Jurkat, Clone E6-1 (cell line): ENCODE results near the gene NHSL2.
"Not testable (repeated sequence)": the region's sequence is repeated elsewhere in the genome, so short reads cannot be mapped to it uniquely, and the experiment has no call there.

Experiments used
- DNase-seq: peaks from one replicate; pipeline ENCODE4 v3.0.0-alpha.2; 2011; ENCODE audit warnings: low read depth, low spot score
- H3K4me3 ChIP-seq: 2 replicates; pipeline ENCODE4 v1.5.1; 2011; ENCODE audit warnings: mild to moderate bottlenecking, low read length, control low read depth, moderate library complexity

Gene NHSL2

DNA sequence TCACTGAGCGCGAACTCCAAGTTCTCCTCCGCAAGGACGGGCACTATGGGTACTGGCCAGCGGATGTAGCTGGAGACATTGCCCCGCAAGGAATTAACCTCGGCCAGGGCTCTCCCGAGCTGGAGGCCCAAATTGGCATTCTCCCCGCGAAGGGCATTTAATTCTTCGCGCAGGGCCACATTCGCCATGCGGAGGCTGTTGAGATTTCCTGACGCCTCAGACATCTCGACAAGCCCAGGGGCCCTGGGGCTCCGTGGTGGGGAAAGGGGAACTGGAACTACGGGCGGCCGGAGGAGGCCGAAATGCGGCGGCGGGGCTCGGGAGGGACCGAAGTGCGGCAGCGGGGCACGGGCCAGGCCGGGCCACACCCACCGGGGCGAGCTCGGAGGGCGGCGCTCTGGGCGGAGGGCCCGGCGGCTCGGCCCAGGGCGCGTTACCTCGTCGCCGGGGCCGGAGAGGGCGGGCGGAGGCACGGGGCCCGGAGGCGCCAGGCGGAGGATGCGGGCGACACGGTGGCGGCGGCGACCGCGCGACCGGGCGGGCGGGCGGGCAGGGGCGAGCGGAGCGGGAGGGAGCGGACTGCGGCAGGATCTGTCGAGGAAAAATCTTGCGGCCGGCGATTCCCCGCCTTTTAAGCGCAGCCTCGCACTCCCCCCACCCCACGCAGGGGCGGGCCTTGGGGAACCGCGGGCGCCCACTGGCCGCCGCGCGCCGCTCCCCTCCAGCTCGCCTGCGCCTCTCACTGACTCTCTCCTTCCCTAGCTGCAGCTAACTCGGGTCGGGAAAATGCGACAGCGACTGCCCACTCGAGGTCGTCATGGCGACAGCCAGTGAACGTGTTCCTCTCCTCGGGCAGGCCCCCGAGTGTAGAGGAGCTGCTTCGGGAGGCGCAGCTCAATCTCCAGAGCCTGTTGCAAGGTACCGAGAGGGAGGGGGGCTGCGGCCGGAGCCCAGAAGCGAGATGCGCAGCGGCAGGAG, 221.0 kb downstream of the NHSL2 start, which contains the start of gene RTL5:
RTL5 (minus strand) TSS at position 599 of the 978 bp plus-strand sequence.
- peak within 1 kb of the TSS; percentile 21 for H3K4me3 ChIP-seq
- DNase-seq: peak; percentile 22

DNA sequence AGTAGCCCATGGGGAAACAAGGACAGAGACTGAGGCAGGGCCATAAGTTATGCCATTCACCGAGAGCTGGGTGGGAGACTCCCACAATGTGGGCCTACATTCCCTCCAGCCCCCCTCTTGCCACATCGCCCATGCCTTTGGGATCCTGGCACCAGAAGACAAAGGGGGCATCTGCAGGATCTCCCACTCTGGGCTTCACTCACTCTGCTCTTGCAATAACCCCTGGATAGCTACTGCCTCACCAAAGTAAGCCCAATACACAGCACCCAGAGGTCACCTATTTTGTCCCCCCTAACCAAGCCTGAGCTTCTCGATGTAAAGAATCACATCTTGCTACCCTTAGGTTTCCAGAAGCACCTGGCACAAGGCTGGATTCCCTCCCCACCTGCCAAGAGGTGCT, 221.8 kb downstream of the NHSL2 start:
- H3K4me3 ChIP-seq: no peak overlapping the region
- no peak for DNase-seq

DNA sequence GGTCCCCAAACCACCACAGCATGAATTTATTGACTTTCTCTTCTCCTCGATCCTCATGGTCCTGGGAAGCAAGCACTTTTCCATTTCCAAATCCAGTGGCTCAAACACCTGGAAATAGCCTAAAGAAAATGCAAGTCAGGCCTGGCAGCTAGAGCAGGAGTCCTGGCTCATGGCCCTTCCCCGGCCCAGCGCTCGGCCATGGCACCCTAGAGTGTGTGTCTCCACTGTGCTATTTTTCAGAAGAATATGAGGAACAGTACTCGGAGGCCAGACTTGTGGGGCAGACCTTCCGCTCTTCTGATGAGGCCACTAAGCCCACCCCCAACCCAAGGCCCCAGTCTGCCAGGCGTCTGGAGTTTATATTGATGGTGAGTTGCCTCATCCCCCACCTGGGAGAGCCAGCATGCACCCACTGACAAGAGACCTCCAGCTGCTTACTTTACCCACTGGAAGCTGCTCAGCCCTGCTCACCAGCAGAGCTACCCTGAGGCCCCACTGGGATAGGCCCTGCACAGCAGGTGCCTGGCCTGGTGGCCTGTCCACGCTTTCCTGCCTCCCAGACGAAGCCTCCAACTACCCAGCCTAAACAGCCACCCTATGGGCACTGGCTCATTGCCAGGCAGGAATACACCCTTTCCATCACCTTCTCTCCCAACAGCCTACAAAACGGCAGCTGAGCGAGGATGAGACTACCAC, 223.4 kb downstream of the NHSL2 start:
- no peak overlapping the region for H3K4me3 ChIP-seq
- no peak for DNase-seq

DNA sequence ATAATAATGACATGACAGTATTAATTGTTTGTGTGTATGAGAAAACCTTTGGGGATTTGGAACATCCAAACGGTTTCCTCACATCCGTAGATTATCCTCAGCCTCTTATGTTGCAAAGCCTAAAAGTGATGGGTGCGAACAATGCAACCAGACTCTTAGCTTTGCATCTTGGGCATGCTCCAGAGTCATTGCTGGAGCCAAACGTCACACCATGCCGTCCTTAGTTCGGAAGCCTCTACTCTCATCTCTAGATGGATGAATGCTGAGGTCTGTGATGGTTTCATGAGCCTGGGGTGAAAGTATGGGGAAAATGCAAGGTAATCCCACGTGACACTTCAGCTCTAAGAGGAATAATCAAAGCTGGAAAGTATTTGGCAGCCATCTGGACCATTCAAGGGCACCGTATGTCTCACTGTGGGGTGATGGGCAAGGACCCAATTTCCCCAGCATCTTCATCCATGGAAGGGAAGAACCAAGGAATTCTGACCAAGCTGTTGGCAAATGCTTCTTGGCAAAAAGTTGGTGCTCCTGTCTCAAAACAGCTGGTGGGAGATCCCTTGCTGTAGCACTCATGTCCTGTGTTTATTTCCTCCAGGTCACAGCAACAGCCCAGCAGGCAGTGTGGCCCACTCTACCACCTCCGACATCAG, 227.3 kb downstream of the NHSL2 start:
- no peak overlapping the region for H3K4me3 ChIP-seq
- DNase-seq: no peak

DNA sequence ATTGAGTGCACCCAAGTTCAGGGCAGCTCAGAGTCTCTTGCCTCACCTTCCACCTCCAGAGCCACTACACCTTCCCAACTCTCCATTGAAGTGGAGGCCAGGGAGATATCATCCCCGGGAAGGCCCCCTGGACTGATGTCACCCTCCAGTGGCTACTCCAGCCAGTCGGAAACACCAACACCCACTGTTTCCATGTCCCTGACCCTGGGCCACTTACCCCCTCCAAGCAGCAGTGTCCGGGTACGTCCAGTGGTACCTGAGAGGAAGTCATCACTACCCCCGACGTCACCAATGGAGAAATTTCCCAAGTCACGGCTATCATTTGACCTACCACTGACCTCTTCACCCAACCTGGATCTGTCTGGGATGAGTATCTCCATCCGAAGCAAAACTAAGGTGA, 228.9 kb downstream of the NHSL2 start:
- H3K4me3 ChIP-seq: no peak overlapping the region
- no peak for DNase-seq

DNA sequence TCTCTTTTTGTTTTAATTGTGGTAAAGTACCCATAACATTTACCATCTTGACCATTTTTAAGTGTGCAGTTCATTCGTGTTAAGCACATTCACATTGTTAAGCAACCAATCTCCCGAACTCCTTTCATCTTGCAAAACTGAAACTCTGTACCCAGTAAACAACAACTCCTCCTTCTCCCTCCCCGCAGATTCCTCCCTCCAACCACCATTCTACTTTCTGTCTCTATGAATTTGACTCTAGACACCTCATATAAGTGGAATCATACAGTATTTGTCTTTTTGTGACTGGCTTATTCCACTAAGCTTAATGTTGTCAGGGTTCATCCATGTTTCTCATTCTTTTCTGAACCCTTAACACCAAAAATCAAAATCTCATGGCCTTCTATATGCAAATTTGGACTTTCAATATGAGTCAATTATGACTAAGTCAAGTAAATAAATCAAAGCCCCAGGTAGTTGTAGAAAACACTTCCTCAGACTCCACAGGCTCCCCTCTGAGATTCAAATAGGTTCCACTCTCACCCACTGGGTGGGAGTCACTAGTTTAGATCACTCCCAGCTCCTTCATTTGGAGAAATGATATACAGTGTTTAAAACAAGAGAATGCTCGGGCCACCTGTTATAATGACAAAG, 230.8 kb downstream of the NHSL2 start:
- no peak overlapping the region for H3K4me3 ChIP-seq
- DNase-seq: no peak

DNA sequence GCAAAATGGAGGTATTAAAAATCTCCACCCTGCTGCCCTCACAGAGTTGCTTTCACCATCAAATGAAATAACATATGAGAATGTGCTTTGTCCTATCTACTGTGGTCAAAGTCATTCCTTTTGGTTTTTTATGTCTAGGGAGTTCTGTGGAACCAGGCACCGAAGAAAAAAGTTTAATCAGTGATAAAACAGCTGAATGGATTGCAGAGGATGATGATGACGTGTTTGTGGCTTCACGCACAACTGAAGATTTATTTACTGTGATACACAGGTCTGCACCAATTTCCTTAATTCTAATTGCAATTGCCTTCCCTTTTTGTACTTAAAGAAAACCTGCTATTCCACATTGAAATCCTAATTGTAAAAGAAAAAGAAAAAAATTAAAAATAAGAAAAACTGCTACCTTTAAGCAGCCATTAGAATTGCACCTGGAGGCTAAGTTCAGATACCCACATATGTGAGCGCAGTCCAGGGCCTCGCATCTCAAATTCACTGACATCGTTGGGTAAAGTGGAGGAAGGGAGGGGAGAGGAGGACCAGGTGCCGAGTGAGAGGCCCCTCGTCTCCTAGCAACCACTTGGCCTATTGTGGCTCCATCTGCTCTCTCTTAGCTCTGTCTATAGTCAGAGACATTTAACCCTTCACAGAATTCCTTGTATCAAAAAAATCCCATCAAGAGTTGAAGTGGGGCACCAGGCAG, 231.6 kb downstream of the NHSL2 start:
- H3K4me3 ChIP-seq: no peak overlapping the region
- DNase-seq: peak; percentile 66

DNA sequence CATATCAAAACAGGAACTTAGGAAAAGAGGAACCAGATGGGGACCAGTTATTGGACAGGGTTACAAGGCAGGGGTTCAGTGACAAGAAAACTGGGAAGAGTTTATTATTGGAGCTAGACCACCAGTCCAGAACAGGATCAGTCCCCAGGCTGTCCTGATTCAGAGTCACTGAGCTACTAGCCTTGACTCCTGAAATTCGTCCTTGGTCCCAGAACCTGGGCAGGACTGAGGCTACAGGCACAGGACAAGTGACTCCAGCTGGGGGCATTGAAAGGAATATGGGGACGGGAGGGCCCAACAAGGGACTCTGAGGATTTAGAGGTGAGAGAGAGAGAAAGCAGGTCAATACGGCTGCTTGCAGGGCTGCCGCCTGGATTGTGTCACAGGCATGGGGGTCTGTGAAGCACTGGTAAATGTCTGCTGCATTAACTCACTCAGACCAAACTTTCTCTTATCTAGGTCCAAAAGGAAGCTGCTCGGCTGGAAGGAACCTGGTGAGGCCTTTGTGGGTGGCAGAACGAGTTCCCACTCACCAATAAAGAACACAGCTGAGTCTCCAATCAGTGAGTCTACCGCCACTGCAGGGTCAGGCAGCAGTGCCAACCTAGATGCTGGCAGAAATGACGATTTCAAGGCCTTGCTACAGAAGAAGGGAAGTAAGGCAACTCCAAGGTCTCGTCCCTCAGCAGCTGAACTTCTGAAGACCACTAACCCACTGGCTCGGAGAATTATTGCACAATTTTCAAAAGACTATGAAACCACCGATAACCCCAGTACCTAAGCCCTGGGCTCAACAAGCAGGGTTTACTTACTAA, 232.4 kb downstream of the NHSL2 start:
- no peak overlapping the region for H3K4me3 ChIP-seq
- DNase-seq: no peak

DNA sequence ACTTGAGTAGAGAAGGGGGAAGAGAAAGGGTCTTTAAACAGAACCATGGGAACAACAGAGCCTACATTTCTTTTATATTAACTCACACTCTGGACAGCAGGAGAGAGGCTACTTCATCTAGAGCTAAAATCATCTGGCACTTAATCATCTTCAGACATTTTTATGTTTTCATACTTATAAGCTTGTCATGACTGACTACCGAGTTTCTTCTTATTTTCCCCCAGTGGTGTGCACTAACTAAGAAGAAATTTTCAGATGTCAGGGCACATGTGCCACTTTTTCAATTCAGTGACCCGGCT, 232.9 kb downstream of the NHSL2 start:
- H3K4me3 ChIP-seq: no peak overlapping the region
- no peak for DNase-seq

DNA sequence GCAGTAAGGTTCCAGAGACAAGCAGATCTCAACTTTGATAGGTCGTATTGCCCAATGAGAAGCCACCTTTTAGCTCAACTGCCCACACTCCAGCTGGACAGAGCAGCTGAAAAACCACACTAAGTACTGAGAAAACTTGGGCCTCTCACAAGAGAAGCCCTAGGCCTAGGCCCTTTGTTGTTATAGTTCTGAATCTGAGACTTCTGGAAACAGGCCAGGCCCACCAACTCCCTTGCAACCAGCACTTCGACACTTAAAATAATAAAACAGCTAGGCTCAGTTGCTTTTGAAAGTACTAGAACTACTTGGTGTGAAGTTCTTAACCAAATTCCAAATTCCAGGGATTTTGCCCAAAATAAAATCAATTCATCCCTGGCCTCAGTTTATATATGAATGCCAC, 234.5 kb downstream of the NHSL2 start:
- DNase-seq: no peak
- H3K4me3 ChIP-seq: no peak overlapping the region

DNA sequence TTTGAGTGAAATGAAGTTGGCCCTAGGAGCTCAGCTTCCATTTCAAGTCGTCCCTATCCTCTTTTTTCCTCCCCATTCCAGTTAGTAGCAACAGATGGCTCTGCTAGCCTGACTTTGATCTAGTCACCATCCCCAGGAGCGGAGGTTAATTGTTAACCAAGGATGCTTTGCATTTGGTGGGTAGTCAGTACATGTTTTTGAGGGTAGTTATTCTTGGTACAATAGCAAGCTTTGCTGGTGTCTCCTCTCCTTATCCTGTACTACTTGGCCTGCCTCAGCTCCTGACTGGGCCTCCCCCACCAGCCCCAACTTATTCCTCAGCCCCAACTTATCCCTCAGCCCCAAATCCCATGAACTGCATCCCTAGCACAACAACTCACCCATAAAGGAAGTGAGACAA, 235.9 kb downstream of the NHSL2 start:
- no peak for DNase-seq
- no peak overlapping the region for H3K4me3 ChIP-seq

DNA sequence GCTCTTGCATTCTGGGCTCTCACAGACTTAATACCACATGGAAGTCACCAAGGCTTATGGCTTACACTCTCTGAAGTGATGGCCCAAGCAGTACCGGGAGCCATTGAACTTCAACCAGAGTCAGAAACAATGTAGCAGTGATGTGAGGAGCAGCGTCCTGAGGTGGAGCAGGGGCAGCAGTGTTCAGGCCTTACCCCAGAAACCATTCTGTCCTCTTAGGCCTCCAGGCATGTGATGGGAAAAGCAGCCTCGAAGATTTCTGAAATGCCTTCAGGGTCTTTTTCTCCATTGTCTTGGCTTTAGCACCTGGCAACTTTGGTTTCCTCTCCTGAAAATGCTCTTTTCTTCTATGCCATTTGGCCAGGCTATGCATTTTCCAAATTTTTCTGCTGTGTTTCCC, 248.1 kb downstream of the NHSL2 start:
- DNase-seq: no peak
- no peak overlapping the region for H3K4me3 ChIP-seq

DNA sequence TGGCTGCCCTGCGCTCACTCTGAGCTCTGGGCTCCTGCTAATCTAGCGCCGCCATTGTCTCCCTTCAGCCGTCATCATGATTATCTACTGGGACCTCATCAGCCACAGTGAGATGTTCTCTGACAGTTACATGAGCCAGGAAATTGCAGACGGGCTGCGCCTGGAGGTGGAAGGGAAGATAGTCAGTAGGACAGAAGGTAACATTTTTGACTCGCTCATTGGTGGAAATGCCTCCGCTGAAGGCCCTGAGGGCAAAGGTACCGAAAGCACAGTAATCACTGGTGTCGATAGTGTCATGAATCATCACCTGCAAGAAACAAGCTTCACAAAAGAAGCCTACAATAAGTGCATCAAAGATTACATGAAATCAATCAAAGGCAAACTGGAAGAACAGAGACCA, 249.1 kb downstream of the NHSL2 start:
- no peak overlapping the region for H3K4me3 ChIP-seq
- DNase-seq: no peak

DNA sequence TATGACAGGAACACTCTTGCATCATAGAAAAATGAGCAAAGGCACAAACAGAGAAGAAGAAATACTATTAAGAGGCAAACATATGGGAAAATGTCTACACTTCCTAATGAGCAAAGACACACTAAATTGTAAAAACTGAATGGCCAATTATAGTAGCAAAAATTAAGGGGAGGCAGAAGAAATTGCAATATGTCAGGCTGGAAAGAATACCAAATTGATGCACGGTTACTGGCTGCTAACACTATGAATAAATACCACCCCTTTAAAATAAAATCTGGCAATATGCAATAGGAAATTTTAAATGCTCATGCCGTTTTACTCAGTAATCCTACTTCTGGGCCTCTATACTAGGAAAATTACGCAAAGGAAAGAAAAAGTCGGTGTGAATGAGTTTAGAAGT, 254.9 kb downstream of the NHSL2 start:
- no peak for DNase-seq
- no peak overlapping the region for H3K4me3 ChIP-seq

DNA sequence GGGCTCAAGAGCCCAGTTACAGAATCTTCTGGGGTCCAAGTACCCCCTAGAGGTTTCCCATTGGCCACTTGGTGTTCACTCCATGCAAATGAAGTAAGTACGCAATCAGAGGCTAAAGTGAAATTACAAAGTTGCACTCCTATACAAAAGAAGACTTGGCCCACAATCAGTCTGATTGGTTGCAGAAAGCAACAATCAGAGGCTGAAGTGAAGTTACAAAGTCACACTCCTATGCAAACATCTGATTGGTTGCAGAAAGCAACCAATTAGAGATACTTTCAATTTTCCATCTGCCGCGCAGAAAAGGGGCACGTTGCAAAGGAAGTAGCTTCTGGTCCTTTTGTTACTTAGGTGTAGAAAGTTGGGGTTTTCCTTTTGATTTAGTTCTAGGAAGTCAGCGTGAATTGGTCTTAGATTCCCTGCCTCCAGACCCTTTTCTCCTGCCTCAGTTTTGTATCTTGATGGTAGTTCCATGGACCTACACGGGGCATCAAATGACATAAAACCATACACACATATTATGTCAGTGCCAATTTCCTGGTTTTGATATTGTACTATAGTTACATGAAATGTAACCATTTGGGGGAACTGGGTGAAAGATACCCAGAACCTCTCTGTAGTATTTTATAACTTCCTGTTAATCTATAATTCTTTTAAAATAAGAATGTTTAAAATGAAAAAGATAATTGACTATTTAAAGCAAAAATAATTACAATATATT, 258.5 kb downstream of the NHSL2 start:
- DNase-seq: no peak
- no peak overlapping the region for H3K4me3 ChIP-seq

DNA sequence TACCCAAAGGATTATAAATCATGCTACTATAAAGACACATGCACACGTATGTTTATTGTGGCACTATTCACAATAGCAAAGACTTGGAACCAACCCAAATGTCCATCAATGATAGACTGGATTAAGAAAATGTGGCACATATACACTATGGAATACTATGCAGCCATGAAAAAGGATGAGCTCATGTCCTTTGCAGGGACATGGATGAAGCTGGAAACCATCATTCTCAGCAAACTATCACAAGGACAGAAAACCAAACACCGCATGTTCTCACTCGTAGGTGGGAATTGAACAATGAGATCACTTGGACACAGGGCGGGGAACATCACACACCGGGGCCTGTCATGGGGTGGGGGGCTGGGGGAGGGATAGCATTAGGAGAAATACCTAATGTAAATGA, 265.6 kb downstream of the NHSL2 start:
- H3K4me3 ChIP-seq, DNase-seq: not testable (repeated sequence)

DNA sequence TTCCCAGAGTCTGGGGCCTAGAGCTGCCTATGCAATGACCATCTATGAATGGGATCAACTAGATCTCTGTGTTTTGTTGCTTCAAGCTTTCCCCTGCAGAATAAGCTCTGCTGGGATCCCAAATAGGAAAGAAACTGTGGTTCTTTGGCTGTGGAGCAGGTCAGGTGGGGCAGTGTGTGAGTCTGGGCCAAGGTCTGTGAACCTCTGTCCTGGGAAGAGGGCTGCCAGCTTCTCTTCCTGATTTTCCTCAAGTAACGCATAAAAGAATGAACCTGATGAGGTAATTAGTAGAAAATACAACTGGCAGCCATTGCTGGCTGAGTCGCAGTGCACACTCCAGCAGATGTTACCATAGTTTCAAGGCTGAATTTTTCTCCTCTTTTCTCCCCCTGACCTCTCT, 266.3 kb downstream of the NHSL2 start:
- H3K4me3 ChIP-seq: no peak overlapping the region
- DNase-seq: no peak

DNA sequence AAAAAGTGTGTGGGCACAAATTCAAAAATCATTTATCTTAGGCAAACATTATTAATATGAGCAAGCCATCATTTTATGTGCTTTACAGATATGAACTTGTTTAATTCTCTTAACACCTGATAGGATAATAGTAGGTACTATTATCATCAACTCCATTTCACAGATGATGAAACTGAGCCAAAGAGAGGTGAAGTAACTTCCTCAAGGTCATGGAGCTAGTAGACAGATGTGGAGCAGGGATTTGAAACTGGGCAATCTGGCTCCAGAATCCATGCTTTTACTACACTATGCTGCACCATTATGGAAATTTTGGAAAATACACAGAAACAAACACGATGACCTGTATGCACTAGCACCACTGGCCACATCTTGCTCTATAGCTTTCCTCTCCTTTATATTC, 269.9 kb downstream of the NHSL2 start:
- no peak for DNase-seq
- peak overlapping the region; percentile 87 for H3K4me3 ChIP-seq
